Subcutaneous adipose tissue (tissue), 1 donor: Measurements from ENCODE around the gene C17orf114.

Experiments
- TF ChIP-seq, protein P1 (sequence below): fragments of 450-650 bp; IDR thresholded peaks from one replicate; pipeline ENCODE4 v1.5.1; 2016; ENCODE audit warnings: low read depth, mild to moderate bottlenecking, control low read depth, antibody characterized with exemption, moderate library complexity

C17orf114 gene

DNA sequence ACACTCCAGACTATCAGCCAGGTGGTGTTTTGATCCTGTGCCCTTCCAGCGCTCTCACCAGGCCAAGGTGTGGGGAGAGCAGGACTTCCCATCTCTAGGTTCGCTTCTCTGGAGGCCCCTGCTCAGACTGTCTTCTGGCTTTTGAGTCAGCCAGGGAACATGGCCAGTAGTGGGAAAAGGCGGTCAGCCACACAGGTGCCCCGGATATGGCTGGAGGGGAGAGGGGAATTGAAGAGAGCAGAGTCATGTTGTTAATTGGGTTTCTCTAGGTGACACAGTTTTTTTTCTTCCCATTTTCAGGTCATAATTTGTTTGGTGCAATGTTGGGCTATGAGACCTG is 32.5 kb upstream of the C17orf114 start:
- TF ChIP-seq, protein P1, sequence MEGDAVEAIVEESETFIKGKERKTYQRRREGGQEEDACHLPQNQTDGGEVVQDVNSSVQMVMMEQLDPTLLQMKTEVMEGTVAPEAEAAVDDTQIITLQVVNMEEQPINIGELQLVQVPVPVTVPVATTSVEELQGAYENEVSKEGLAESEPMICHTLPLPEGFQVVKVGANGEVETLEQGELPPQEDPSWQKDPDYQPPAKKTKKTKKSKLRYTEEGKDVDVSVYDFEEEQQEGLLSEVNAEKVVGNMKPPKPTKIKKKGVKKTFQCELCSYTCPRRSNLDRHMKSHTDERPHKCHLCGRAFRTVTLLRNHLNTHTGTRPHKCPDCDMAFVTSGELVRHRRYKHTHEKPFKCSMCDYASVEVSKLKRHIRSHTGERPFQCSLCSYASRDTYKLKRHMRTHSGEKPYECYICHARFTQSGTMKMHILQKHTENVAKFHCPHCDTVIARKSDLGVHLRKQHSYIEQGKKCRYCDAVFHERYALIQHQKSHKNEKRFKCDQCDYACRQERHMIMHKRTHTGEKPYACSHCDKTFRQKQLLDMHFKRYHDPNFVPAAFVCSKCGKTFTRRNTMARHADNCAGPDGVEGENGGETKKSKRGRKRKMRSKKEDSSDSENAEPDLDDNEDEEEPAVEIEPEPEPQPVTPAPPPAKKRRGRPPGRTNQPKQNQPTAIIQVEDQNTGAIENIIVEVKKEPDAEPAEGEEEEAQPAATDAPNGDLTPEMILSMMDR = no peak

DNA sequence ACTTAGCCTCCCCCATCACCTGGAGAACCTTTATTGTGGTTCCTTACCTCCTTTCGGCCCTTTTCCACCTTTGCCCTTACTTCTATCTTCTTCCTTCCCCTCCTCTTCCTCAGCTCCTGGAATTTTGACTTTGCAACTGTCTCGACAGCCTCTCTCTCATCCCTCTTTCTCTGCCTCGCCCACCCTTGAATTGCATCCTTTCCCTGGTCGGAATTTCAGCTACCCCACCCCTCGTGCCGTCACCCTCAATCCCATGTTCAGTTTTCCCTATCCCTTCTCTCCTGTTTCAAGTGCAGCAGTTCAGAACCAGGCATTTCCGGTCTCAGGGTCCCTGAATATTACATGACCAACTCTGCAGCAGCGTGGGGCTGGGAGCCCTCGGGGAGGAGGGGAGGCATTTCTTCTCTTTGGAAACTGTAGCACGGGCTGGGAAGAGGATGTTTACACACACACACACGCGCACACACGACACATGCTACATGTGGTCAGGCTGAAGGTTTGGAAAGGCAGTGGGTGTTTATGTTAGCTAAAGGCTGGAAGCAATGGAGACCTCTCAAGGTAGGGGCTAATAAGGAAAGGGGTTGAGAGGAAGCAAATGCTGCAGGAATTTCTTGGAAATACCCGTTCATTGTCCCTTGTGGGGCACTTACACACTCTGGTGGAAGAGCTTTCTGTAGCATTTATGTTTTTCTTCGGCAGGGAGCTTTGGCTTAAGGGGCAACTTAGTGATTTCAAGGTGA is 32.0 kb upstream of the C17orf114 start:
- TF ChIP-seq, protein P1 = no peak

DNA sequence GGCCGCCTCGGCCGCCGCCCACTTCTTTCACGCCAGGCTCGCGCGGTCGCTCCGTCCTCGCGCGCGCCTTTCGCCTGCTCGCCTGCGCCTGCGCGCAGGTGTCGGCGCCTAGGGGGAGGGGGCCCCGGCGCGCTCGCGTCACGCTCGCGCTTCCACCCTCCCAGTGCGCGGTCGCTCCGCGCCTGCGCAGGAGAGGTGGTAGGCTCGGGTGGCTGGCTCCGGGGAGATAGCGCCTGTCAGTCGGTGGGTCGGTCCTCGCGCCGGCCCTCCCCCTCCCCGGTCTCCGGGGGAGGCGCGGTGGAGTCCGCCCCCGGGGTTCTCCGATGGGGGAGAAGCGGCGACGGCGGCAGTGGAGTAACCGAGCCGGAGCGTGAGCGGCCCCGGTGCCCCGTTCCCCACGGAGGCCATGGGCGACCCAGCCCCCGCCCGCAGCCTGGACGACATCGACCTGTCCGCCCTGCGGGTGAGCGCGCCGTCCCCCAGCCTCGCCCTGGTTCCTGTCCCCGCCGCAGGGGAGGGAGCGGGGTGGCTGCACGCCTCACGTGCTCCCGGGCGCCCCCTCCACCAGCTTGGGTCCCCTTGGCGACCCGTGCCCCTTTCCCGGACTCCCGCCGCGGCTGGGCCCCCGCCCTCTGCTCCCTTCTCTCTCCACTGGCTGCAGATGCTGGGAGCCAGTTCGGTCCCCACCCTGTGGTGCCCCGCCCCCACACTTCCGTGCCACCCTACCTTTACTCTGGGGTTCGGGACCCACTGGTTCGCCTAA is 31.2 kb upstream of the C17orf114 start, which contains the start of gene MINK1:
TSS of gene MINK1 (plus strand) at position 163 of the 763 bp plus-strand sequence. CDS start at position 407, 244 bp downstream.
- TF ChIP-seq, protein P1 = no peak

DNA sequence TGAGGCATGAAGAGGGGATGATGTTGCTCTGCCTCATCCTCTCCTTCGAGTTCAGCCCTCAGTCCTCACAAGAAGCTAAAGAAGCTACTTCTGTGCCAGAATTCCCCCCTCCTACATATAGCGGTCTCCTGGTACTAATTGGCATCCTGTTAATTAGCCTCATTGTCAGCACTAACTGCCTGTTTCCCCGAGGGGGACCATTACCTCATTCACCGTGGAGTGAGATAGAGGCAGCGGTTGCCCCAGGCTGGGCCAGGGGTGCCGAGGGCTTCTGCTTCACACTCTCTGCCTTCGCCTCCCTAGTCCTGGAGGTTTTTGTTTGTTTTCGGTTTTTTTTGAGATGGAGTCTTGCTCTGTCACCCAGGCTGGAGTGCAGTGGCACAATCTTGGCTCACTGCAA is 25.3 kb upstream of the C17orf114 start:
- TF ChIP-seq, protein P1 = no peak

DNA sequence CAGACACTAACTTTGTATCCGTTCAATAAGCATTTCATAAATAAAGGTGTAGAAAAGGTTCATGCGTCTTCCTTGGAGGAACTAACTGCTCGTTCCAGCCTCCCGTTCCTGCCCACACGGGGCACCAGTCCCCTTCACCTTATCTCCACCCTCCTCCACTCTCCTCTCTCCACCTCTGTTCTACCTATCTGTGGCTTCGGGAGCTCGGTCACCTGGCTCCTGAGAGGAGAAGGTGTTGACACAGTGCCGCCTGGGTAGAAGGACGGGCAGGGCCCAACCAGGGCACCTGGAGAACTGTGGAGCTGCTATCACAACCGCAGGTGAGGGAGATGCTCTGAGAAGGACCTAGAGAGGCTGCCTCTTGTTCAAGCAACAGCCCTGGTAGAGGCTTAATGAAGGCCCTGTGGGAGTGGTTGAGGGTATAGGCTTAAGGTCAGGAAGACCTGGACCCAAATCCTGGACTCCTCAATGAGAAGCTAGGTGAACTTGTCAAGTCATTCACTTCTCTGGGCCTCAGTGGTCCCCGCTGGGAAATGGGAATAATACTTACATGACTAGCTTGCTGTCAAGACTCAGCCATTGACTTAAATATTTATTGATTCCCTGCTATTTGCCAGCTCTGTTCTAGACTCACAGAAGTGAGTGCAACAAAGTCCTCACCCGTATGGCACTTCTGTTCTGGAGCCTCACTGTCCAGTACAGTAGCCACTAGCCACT is 21.4 kb upstream of the C17orf114 start:
- TF ChIP-seq, protein P1 = no peak

DNA sequence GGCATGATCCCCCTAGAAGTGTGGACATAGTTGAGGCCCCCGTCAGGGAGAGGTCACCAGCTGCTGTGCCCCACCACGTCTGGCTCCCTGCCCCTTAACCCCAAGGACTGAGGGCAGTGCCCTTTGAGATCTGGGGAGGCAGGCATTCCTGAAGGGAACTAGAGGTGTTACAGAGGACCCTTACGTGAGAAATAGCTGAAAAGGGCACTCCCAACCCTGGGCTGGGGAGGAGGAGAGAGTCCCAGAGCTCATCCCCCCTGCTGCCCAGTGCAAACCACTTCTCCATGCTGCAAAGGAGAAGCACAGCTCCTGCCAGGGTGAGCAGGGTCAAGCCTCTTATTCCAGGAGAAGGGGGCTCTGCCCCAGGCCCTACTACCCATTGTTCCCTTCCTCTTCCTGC is 20.7 kb upstream of the C17orf114 start:
- TF ChIP-seq, protein P1 = no peak

DNA sequence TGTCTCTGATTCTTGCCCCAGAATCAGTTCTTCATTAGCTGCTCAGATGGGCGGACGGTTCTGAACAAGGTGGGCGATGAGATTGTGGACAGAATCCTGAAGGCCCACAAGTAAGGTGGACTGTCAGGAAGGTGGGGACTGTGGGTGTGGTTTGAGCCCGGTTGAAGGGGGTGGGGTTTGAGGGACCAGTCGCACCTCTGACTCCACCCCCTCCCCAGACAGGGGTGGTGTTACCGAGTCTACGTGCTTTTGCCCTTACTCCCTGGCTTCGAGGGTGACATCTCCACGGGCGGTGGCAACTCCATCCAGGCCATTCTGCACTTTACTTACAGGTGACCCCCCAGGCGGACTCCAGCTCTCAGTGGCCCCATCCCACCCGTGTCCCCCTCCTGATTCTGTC is 16.1 kb upstream of the C17orf114 start:
- TF ChIP-seq, protein P1 = no peak
